ENCODE results near the gene KRTAP2-1.

DNA sequence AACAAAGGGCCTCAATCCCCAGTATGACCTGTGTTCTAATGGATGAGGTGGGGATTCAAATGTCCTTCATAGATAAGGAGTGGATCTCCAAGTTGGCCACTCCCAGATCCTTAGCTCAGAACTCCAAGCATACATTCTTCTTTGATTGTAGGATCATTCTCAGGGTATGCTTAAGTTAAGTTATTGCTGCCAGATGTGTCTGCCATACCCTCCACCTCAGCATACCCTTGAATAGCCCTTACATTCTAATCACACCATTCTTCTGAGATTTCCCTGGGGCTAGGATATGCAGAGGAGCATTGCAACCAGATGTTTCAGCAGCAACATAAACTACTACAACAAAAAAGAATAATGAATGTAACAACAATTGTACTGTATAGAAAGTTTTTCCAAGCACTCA, 20.2 kb upstream of the KRTAP2-1 start:
- TF ChIP-seq, protein P1, sequence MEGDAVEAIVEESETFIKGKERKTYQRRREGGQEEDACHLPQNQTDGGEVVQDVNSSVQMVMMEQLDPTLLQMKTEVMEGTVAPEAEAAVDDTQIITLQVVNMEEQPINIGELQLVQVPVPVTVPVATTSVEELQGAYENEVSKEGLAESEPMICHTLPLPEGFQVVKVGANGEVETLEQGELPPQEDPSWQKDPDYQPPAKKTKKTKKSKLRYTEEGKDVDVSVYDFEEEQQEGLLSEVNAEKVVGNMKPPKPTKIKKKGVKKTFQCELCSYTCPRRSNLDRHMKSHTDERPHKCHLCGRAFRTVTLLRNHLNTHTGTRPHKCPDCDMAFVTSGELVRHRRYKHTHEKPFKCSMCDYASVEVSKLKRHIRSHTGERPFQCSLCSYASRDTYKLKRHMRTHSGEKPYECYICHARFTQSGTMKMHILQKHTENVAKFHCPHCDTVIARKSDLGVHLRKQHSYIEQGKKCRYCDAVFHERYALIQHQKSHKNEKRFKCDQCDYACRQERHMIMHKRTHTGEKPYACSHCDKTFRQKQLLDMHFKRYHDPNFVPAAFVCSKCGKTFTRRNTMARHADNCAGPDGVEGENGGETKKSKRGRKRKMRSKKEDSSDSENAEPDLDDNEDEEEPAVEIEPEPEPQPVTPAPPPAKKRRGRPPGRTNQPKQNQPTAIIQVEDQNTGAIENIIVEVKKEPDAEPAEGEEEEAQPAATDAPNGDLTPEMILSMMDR (conservative IDR thresholded peaks at IDR 0.05 in 1 of 2, IDR thresholded peaks at IDR 0.05 in 1 of 2; ENCODE audit: low read depth in 1 of 2, low read length in 2 of 2), result no peak
- no peak for TF ChIP-seq EZH2 (IDR thresholded peaks at IDR 0.05; ENCODE audit: low read length, missing control alignments)
